HL-60/S4 (cell line): ENCODE results near the gene CTBP2.
"Not testable (repeated sequence)": the region's sequence is repeated elsewhere in the genome, so short reads cannot be mapped to it uniquely, and the experiment has no call there.

Experiments used
- in situ Hi-C: fragments of 300-500 bp; cut with MboI; formaldehyde crosslinking; loops from 2 replicates; pipeline ENCODE4 v1.14.3; 2022; ENCODE audit warnings: low sequenced_read_pairs

CTBP2 gene

DNA sequence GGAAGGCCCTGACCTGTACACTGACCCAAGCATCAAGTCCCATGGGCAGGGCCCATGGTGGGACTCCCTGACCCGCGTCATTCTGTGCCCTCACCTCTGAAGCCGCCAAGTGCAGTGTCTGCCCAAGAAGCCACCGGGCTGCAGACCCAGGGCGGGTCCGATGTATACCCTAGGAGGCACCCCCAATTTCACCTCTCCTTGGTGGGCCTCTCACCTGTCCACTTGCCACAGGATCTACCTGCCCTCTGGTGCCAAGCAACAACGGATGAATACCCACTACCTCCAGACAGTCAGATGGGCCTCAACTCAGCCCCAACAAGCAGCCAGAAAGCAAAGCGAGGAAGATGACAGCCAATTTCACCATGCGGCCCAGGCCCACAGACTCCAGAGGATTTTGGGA is 92.6 kb downstream of the CTBP2 start:
- in situ Hi-C loops = no loop called here

DNA sequence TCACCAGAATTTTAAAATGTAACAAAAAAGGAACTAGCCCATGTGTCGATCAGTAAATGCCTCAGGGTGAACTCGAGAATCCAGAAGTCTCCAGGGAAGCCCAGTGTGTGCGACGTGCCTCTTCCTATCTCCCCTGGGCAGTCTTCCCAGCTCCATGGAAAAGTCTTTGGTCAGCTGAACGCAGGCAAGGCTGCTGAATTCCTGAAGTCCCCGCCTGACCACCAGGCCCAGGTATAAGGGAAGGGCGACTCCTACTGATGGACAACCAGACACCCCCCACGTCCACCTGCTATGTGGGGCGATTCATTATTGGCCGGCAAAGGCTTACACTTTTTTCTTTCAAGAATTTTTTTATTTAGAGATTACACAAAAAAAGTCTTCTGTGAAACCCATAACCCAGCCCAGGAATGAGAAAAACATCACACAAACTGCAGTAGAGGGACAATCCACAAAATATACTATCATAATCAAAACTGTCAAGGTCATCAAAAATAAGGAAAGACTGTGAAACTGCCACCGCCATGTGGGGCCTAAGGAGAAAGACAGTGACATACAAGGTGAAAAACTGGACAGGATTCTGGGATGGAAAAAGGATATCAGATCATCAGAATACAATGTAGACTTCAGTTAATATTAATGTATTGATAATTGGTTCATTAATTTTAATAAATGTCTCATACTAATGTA is 93.5 kb downstream of the CTBP2 start:
- in situ Hi-C loops = no loop called here

DNA sequence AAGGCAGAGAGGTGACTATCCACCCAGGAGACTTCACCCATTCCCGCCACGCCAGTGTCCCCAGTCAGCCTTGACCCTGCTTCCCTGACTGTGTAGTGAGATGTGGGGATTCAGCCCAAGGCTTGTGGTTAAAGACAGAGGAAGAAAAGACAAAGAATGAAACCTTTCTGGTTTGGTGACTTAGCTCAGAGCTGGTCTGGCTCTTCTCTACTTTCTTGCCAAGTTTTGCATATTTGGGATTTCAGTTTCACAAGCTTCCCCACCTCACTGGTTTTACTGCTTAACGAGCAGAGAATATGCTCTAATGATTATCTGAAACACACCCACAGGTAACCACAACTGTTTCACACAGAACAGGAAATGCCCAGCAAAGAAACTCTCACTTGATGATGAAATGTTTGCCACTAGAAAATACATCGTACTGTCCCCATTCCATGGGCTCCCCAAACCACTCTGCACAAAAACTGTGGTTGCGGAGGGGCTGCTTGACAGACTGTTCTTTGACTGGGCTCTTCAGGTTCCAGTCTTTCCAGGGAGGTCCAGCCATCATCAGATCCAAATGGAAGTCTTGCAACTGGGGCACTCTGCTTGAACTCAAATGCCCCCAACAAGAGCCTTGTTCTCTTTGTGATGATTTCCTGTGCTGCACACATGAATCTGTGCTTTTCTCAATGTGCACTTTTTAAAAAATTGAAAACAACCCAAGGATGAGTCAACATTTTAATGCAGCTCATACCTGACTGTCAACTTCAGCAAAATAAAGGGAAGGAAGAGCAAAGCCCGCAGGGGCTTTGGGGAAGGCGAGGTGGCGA is 95.5 kb downstream of the CTBP2 start:
- in situ Hi-C loops = no loop called here

DNA sequence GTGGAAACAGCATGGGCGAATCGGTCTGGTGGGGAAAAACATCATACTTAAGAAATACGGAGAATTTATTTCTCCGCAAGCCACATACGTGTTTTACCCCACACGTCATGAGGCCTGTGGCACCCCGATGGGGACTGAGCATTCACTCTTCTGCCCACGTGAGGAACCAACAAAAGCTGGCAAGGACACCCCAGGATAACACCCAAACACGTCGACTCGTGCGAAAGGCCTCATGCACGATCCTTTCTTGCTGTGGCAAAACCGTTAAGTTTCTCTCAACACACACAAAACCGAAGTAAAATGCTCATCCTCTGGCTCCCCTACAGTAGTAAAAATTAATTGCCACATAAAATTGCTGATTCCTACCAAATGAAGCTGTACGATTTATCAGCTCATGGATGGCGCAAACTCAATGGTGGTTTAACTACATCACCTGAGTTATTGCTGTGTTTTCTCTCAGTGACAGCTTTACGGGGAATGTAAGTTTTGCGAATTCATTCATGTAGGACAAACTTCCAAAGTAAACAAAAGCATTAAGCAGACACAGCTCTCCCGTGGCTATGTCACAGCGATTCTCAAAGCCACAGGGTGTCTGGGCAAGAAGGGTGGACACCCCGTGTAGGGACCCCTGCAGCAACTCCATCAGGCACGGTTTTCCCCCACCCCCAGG is 97.0 kb downstream of the CTBP2 start:
- in situ Hi-C loops = no loop called here

DNA sequence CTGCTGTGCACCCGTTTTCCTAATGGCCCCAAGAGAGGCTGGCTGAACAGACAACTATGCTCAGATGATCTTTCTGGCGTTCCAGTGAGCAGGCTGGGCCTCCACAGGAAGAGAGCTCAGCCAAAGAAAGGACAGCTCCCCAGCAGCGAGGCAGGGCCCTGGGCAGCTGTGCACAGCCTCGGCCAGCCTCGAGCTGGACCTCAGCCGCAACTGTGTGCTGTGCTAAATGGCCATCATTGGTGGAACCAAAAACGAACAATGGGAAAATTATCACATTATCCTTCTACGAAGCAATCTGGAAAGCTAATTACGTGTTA is 97.5 kb downstream of the CTBP2 start:
- in situ Hi-C loops = no loop called here

DNA sequence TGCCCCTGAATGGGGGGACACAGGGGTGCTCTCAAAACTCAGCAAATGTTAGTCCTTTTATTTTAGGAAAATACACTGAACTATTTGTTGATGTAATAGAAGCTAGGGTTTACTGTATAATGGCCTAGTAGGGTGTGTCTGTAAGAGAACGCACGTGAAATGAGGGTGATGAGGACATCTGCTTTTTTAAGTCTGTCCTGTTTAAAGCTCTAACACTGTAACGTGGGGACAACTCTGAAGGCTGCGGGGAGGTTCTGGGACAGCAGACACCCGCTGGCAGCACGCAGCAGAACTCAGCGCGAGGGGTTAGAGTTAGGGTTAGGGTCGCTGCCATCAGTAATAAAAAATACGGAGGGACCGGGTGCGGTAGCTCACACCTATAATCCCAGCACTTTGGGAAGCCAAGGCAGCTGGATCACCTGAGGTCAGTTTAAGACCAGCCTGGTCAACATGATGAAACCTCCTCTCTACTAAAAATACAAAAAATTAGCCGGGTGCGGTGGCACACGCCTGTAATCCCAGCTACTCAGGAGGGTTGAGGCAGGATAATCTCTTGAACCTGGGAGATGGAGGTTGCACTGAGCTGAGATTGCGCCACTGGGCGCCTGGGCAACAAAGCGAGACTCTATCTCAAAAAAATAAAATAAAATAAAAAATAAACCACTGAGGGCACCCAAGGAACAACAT is 98.0 kb downstream of the CTBP2 start:
- in situ Hi-C loops = no loop called here

DNA sequence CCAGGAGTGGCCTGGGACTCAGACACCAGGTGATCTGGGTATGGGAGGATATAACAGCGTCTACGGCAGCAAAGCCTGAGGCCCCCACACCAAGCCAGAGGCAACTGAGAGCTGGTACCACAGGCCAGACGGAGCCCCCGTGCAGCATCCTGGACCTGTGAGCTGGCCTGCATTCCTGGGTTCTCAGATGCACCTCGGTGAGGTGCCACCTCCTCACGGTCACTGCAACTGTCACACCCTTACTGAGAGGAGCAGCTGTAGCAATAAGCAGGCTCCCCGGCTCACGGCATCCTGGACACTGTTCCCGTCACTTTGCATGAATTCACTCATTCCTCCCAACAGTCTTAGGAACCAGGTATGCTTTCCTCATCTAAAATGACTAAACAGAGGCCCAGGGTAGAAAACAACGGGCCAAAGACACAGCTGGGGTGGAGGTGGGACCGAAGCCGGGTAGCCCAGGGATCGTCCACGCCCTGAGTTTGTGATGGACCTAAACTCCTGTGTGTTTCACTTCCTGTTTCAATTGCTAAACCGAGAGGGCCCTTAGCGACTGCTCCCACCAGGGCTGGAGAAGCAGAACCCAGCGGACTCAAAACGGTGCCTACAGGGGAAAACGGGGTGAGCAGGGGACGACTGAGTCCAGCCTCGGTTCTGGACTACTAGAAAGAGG is 98.7 kb downstream of the CTBP2 start:
- in situ Hi-C loops = no loop called here

DNA sequence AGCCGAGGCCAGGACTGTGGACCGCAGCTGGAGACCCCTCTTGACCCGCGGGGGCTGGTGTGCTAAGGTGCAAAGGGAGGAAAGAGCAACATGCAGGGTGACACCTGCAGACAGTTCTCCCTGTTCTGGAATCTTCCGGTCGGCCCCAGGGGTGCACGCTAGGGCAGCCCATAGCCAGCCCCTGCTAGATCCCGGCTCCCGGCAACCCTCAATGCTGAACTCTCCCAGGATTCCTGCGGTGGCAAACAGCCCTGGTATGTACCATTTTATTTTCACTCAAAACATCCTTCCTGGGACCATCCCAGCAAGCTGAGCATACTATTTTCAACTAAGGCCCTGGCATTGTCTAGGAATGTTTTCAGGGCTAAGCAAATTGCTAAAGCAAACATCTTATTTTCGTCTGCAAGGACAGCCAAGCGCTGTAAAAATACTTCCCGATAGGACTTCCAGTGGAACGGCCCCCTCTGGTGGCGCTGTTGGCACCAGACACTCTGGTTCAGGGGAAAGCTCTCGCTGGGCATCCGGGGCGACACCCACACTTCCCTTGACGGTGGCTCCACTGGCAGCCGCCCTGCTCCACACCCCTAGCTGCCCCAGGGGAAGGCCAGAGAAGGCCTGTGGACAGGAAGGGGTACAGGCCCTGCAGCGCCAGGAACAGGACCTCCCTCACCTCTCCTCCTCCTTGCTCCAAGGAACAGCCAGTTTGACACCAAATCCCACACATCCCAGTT is 99.4 kb downstream of the CTBP2 start:
- in situ Hi-C loops = no loop called here

DNA sequence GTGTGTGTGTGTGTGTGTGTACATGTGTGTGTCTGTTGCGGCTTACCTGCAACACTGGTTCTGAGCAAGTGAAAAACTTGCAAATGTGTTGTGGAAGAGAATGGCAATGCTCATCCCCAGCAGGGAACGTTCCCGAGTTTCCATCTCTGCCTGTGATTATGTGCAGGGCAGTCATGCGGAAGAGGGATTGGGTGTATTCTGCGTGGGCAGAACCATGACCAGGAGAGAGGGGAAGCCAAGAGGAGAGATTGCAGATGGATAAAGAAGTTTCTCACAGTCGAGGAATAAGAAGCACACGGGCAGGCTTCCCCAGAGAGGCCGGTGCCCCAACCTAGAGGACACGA is 99.9 kb downstream of the CTBP2 start:
- in situ Hi-C loops = no loop called here

DNA sequence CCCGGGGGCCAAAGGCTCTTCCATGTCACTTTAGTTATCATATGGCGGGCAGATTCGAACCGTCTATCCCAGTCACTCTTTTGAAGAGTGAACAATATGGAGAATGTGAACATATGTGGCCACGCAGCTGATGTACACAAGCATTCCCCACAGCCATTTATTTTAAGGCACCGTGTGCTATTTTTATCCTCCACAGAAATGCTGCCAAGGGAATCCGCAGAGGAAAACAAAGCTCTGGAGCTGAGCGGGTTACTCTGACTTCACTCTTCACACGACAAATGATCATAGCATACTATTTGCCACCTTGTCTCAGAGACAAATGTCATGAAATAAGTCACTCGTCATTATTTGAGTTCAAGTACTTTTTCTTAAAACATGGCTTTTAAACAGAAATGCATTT is 100.3 kb downstream of the CTBP2 start:
- in situ Hi-C loops = no loop called here

DNA sequence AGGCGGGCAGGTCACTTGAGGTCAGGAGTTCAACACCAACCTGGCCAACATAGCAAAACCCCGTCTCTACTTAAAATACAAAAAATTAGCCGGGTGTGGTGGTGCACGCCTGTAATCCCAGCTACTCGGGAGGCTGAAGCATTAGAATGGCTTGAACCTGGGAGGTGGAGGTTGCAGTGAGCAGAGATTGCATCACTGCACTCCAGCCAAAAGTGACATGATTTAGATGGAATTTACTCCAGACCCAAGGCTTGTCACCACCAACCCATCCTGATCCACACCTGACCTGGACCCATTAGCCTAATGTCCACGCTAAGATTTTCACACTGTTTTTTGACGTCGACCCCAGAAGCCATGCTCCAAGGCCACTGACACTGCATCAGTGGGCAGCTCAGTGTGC is 101.0 kb downstream of the CTBP2 start:
- in situ Hi-C loops = not testable (repeated sequence)

DNA sequence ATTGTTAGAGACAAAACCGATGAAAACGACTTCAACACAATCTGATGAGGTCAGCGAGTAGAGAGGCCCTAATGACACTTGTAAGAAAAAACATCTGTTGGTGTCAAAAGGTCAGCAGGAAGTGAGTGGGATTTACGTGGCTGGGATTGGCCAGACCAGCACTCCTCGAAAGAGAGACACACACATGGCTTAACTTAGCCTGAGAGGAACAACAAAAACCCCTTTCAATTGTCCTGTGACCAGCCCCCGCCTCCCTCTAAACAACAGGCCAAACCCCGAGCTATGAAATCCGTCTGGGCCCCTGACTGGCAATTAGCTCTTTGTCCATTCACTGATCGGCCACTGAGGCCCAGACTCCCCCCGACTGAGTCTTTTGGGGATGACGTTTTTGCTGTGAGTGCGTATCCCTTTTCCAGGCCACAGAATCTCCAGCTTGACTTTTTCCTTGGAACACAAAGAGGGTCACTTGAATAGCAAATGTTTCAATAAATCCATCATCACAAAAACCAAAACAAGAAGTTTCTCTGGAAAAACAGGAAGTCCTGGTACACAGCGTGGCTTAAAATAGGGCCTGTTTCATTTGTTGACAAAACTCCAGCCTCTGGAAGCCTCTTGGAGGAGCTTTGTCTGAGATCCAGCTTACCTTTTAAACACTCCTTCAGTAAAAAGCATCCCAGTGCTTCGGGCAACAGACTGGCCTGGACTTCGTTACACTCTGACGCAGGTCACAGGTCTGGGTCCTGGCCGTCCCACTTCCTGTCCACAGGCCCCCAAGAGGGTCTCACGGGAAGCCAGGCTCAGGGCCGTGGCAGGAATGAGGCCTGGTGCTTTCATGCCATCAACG is 103.0 kb downstream of the CTBP2 start:
- in situ Hi-C loops = no loop called here

DNA sequence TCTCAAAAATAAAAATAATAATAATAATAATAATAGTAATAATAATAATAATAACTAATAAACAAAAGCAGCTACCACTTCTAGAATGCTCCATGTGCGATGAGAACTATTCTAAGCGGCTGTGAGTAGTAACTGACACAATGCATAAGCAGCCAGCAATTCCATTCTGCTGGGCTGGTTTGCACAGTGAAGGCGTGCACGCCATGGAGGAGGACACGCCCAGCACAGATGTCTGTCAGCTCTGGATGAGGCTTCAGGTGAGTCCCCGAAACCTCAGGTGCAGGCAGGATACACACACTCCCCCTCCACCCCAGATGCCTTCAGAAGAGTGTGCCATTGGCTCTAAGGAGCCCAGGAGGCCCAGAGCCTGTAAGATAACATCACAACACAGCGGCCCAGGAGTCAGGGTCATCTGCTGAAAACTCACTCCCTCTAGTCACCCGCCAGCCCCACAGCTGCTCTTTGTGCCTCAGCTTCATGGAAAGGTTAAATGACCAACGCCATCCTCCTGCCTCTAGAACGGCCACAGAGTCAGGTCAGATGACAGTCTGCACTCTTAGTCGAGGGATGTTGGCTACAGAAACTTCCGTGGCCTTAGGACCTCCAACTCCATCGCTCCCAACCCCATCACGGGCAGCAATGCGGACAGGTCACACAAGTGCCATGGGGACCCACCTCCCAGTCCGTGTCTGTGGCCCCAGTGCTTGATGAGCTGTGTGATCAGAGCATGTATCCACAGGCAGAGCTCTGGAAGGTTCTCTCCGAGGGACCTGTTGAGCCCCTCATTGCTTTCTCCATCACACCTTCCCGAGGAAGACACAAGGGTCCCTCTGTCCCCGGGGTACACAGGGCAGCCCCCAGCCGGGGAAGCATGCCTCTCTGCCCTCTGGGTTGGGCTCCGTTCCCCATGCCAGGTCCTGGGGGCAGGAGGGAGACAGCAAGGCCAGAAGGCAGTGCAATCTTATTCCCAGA is 103.9 kb downstream of the CTBP2 start:
- in situ Hi-C loops = no loop called here

DNA sequence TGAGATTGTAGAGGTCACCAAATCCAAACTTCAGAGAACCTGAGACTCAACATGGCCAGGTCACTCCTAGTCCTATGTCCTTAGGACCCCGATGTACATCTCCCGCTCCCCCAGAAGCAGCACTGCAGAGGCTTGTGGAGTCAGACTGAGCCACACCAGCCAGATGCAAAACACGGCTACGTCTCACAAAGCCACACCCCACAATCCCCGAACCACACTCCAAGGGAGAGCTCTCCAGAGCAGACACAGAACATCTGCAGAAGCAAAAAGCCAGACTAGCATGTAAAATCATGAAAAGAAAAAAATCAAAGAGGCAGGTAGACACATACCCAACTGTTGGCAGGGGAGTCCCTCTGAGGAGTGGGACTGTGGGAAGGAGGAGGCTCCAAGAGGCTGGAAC is 104.9 kb downstream of the CTBP2 start:
- in situ Hi-C loops = no loop called here

DNA sequence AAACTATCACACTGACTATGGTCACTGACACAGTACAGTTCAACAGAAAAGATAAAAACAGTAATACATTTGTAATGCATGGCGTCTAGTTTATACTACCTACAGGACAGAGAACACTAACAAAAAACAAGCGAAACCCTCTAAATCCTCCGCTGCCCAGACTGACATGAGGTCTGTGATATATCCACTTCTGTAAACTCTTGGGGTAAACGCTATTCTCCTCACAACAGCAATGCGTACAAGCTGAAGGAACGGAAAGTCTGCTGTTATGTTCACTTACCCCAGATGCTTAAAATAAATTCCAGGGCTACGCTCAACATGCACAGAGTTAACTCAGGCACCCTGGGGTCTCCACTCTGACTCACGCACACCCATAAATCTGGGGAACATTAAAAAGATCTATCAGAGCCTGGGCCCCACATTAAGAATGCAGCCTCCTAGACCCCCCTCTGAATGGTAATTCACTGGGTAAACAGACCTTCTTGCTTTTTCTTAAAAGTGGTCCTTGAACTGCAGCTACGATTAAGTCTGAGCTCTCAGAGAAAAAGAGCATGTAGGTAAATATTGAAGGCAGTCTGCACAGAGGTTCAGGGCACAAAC is 105.6 kb downstream of the CTBP2 start:
- in situ Hi-C loops = no loop called here

DNA sequence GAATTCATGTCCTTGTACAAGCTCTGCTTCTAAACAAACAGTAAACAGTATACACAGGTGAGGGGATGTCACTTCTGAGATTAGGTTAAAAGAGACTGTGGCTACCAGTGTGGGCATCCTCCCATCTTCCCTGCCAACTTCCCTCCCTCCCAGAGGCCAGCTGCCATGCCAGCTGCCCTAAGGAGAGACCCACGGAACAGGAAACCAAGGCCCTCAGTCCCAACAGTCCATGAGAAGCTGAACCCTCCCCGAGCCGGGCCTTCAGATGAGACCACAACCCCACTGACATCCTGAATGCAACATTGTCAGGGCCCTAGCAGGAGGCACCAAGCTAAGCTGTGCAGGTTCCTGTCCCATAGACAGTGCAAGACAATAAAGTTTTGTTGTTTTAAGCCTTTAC is 106.1 kb downstream of the CTBP2 start:
- in situ Hi-C loops = no loop called here

DNA sequence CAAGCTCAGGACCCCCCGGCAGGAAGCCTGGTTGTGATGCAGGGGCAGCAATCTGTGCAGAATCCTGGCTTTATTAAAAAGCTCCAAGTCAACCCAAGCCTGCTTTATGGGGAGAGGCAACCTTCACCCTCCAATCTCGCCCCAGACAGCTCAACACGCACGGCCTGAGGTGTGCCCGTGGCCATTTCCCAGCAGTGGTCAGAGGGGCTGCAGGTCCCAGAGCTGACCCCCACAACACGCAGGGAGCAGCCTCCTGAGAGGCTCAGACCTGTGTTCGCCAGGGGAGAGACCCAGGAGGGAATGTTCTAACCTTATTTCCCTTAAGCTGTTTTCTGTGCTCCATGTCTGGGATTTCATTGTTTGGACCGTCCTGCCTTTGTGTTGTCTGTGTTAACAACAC is 108.2 kb downstream of the CTBP2 start:
- in situ Hi-C loops = no loop called here

DNA sequence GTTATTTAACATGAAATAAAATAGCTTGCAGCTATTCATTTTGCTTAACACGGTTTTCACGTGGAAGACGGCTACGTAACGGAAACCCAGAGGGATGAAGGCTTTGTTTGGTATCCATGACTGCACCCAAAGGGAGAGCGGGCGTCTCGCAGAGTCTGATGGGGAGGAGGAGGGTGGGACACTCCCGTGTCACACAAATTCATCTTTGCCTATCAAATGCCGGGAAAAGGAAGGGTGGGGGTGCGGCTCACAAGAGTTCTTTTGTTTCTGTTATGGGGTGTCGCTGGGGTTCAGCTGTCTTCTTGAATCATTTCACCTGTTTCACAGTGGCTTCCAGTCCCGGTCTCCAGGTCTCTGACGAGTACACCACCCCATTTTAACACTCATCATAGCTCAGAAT is 110.0 kb downstream of the CTBP2 start:
- in situ Hi-C loops = no loop called here
